ENCODE data around the gene AGAP3. TPM values are rescaled to one million over a fixed set of nuclear protein-coding genes. Genes with fewer than 3 reads are reported as not detected.

Gene AGAP3
- total and polyA plus RNA-seq, 5 donors from 2014 or later: 1.9 to 24.7 (median 3.0) TPM

DNA sequence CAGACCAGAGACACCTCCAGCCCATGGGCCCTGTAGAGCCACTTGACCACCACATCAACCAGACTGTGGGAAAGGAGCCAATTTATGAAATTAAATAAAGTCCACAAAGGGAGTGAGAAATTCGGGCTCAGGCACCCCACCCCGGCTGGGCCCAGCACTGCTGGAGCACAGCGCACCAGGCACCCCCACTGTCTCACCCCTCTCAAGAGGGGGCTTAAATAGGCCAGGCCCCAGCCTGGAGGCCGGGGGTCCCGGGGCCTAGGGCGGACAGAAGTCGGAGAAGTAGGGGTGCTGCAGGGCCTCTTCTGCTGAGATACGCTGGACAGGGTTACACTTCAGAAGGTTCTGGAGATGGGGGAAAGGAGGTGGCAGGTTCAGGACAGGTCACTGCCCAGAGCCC lies 32.5 kb upstream of the AGAP3 start:
- peaks cover 0 to 39% (median 11%) of the 10 kb centered on the region in 4 donors for H3K4me1 Mint-ChIP-seq
- no peaks in the 10 kb centered on the region for H3K27me3 Mint-ChIP-seq
- peaks cover 0 to 1% (median 0%) of the 10 kb centered on the region in 7 donors for H3K9me3 Mint-ChIP-seq
- Histone ChIP-seq H3K36me3 (ENCODE audit: control insufficient read depth, insufficient read depth, low read length) (no peaks in the 10 kb centered on the region), H3K27ac (ENCODE audit: insufficient read depth, low read length, poor library complexity, severe bottlenecking) (no peak overlapping the region), H3K27me3 (ENCODE audit: control insufficient read depth, insufficient read depth, low read length) (no peaks in the 10 kb centered on the region), H3K4me1 (ENCODE audit: control insufficient read depth, insufficient read depth, low read length, poor library complexity, severe bottlenecking) (peaks cover 28% of the 10 kb centered on the region), H3K9me3 (ENCODE audit: control insufficient read depth in 2 of 2, low read length in 2 of 2) (no peaks in the 10 kb centered on the region), H3K4me3 (ENCODE audit: low read depth, low read length) (no peak overlapping the region)
- H3K27ac Mint-ChIP-seq: no peak overlapping the region
- H3K36me3 Mint-ChIP-seq: peaks cover 12% of the 10 kb centered on the region
- H3K4me3 Mint-ChIP-seq: peak overlapping the region in 1 of 4 donors; percentile 56
- DNase-seq: no peak
- no peak for ATAC-seq (ENCODE audit: low read depth in 2 of 2)

DNA sequence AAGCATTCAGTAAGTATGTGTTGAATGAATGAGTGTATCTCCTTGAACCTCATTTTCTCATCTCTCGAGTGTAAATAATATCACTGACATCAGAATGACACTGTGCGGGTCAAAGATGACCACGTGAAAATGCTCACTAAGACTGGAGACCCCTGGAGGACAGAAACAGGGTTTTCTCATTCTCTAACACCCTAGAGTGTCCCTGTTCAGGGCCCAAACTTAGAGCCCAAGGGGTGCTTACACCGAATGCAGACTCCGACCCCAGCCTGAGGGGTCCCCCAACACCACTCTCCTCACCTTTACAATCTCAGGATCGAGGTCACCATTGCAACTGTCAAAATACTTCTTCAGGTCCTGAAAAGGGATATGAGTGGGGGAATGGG lies 30.0 kb upstream of the AGAP3 start:
- no peaks in the 10 kb centered on the region for H3K36me3 ChIP-seq (ENCODE audit: control insufficient read depth, insufficient read depth, low read length)
- no peak overlapping the region for H3K27ac ChIP-seq (ENCODE audit: insufficient read depth, low read length, poor library complexity, severe bottlenecking)
- no peaks in the 10 kb centered on the region for H3K27me3 ChIP-seq (ENCODE audit: control insufficient read depth, insufficient read depth, low read length)
- DNase-seq: no peak
- ATAC-seq (ENCODE audit: low read depth in 2 of 2): no peak
- H3K9me3 ChIP-seq (ENCODE audit: control insufficient read depth in 2 of 2, low read length in 2 of 2): no peaks in the 10 kb centered on the region
- Mint-ChIP-seq H3K4me3 (peak overlapping the region; percentile 55 to 97 (median 91)), H3K4me1 (peaks cover 0 to 57% (median 12%) of the 10 kb centered on the region in 4 donors), H3K27ac (no peak overlapping the region), H3K27me3 (no peaks in the 10 kb centered on the region), H3K9me3 (peaks cover 0 to 1% (median 0%) of the 10 kb centered on the region in 7 donors), H3K36me3 (peaks cover 12% of the 10 kb centered on the region)
- H3K4me1 ChIP-seq (ENCODE audit: control insufficient read depth, insufficient read depth, low read length, poor library complexity, severe bottlenecking): peaks cover 44% of the 10 kb centered on the region
- H3K4me3 ChIP-seq (ENCODE audit: low read depth, low read length): no peak overlapping the region

DNA sequence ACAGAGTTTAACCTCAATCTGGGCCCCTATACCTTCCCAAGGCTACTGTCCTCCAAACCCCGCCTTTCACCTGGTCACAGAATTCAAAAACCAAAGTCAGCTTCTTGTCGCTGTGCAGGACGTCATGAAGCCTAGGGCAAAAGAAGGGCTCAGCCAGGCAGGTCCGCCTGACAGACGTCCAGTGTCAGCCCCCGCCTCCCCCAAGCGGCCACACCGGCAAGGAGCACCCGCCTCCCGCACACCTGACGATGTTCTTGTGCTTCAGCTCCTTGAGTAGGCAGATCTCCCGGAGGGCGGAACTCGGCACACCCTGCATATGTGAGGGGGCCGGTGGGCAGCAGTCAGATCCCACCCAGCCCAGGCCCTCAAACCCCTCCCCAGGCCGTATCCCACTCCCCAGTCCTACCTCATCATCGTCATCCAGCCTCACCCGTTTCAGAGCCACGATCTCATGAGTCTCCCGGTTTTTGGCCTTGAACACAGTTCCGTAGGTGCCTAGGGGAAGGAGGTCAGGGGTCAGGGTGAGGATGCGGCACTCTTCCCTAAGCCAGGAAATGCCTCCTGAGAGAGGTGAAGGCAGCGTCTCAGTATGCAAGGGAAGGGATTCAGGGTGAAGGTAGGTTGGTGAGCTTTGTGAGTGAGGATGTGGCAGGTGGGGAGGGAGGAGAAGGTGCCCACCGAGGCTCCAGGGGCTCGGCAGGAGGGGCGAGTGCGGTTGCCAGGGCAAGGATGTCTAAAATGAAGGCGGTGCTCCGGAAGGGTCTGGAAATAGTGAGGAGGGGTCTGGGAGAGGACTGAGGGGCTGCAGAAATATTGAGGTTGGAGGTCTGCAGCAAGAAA lies 29.4 kb upstream of the AGAP3 start:
- Histone ChIP-seq H3K27ac (ENCODE audit: insufficient read depth, low read length, poor library complexity, severe bottlenecking) (no peak overlapping the region), H3K36me3 (ENCODE audit: control insufficient read depth, insufficient read depth, low read length) (no peaks in the 10 kb centered on the region), H3K4me3 (ENCODE audit: low read depth, low read length) (peak overlapping the region; percentile 92), H3K9me3 (ENCODE audit: control insufficient read depth in 2 of 2, low read length in 2 of 2) (no peaks in the 10 kb centered on the region), H3K27me3 (ENCODE audit: control insufficient read depth, insufficient read depth, low read length) (no peaks in the 10 kb centered on the region), H3K4me1 (ENCODE audit: control insufficient read depth, insufficient read depth, low read length, poor library complexity, severe bottlenecking) (peaks cover 46% of the 10 kb centered on the region)
- H3K4me1 Mint-ChIP-seq: peaks cover 0 to 63% (median 15%) of the 10 kb centered on the region in 4 donors
- peaks cover 0 to 1% (median 0%) of the 10 kb centered on the region in 7 donors for H3K9me3 Mint-ChIP-seq
- H3K27ac Mint-ChIP-seq: peak overlapping the region in 1 of 3 donors; percentile 36
- H3K4me3 Mint-ChIP-seq: peak overlapping the region; percentile 89 to 97 (median 95)
- DNase-seq (no peak), ATAC-seq (ENCODE audit: low read depth in 2 of 2) (no peak)
- H3K36me3 Mint-ChIP-seq: peaks cover 12% of the 10 kb centered on the region
- H3K27me3 Mint-ChIP-seq: no peaks in the 10 kb centered on the region

DNA sequence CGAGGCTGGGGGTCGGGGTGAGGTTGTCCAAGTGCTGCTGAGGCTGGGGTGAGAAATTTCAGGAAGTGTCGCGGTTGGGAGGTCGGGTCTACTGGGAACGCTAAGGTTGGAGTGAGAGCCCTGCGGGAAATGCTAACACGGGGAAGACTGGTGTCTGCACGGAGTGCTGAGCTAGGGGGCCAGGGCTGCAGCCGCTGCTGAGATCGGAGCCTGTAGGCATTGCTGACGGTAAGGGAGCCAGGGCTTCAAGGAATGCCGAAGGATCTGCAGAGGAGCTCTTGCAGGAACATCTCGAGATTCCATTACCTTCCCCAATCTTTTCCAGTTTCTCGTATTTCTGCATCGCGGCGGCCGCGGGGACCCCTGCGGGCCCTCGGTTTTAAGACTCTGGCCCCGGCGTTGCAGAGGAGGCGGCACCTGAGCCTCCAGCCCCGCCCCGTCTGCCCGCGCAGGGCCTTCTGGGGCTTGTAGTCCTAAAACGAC lies 28.7 kb upstream of the AGAP3 start, which contains the start of gene CDK5:
TSS of gene CDK5 (minus strand) at position 392 of the 483 bp plus-strand sequence. CDS start at position 343, 49 bp downstream.
- Mint-ChIP-seq H3K9me3 (peaks cover 0 to 1% (median 0%) of the 10 kb centered on the region in 7 donors), H3K4me3 (peak within 1 kb of the TSS; percentile 89 to 97 (median 95)), H3K36me3 (peaks cover 10% of the 10 kb centered on the region), H3K27me3 (no peaks in the 10 kb centered on the region), H3K4me1 (peaks cover 0 to 63% (median 15%) of the 10 kb centered on the region in 4 donors), H3K27ac (peak within 1 kb of the TSS; percentile 93 to 97 (median 96))
- peaks cover 46% of the 10 kb centered on the region for H3K4me1 ChIP-seq (ENCODE audit: control insufficient read depth, insufficient read depth, low read length, poor library complexity, severe bottlenecking)
- H3K27me3 ChIP-seq (ENCODE audit: control insufficient read depth, insufficient read depth, low read length): no peaks in the 10 kb centered on the region
- DNase-seq (no peak), ATAC-seq (ENCODE audit: low read depth in 2 of 2) (no peak)
- H3K27ac ChIP-seq (ENCODE audit: insufficient read depth, low read length, poor library complexity, severe bottlenecking): peak within 1 kb of the TSS; percentile 88
- H3K4me3 ChIP-seq (ENCODE audit: low read depth, low read length): peak within 1 kb of the TSS; percentile 92
- H3K36me3 ChIP-seq (ENCODE audit: control insufficient read depth, insufficient read depth, low read length): no peaks in the 10 kb centered on the region
- H3K9me3 ChIP-seq (ENCODE audit: control insufficient read depth in 2 of 2, low read length in 2 of 2): no peaks in the 10 kb centered on the region

DNA sequence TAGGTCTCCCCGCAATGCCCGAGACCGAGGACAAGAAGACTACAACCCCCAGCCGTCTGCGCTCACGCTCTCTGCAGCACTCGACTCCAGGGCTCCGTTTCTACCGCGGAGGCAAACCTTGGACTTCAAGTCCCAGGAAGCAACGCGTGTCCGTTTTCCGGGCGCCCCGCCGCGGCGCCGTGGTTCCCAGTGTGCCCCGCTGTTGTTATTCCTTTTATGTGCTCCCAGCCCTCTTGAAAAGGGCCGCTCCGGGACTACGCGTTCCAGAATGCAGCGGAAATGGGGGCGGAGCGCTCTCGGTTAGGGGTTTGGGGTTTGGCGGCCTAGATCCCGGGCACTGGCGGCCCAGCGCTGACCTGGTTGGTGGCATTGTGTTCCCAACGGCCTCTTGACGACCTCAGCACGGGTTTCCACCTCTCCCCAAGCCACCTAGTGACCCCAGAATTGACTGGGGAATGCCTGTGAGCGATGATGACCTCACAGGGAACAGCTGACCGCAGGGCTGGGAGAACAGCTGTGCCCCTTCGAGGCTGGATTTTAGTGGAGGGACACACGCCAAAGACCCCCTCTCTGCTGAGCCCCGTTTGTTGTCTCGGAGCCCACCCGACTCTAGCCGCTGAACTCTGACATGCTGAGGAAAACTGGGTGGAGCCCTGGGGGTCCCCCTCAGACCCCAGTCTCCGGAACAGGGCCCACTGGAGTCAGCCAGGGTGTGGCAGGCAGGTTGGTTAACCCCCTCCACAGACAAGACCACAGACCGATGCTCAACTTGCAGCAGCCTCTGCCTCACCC lies 28.1 kb upstream of the AGAP3 start:
- H3K27ac Mint-ChIP-seq: peak overlapping the region; percentile 93 to 97 (median 96)
- no peaks in the 10 kb centered on the region for H3K27me3 Mint-ChIP-seq
- peak overlapping the region; percentile 89 to 97 (median 95) for H3K4me3 Mint-ChIP-seq
- peaks cover 42% of the 10 kb centered on the region for H3K4me1 ChIP-seq (ENCODE audit: control insufficient read depth, insufficient read depth, low read length, poor library complexity, severe bottlenecking)
- peak overlapping the region; percentile 88 for H3K27ac ChIP-seq (ENCODE audit: insufficient read depth, low read length, poor library complexity, severe bottlenecking)
- peaks cover 0 to 1% (median 0%) of the 10 kb centered on the region in 7 donors for H3K9me3 Mint-ChIP-seq
- ATAC-seq (ENCODE audit: low read depth in 2 of 2) (peak; percentile 96 to 97), DNase-seq (peak; percentile 97 to 100 (median 98))
- no peaks in the 10 kb centered on the region for H3K9me3 ChIP-seq (ENCODE audit: control insufficient read depth in 2 of 2, low read length in 2 of 2)
- H3K36me3 ChIP-seq (ENCODE audit: control insufficient read depth, insufficient read depth, low read length): no peaks in the 10 kb centered on the region
- H3K4me1 Mint-ChIP-seq: peaks cover 0 to 56% (median 13%) of the 10 kb centered on the region in 4 donors
- H3K4me3 ChIP-seq (ENCODE audit: low read depth, low read length): peak overlapping the region; percentile 86
- H3K36me3 Mint-ChIP-seq: peaks cover 6% of the 10 kb centered on the region
- no peaks in the 10 kb centered on the region for H3K27me3 ChIP-seq (ENCODE audit: control insufficient read depth, insufficient read depth, low read length)

DNA sequence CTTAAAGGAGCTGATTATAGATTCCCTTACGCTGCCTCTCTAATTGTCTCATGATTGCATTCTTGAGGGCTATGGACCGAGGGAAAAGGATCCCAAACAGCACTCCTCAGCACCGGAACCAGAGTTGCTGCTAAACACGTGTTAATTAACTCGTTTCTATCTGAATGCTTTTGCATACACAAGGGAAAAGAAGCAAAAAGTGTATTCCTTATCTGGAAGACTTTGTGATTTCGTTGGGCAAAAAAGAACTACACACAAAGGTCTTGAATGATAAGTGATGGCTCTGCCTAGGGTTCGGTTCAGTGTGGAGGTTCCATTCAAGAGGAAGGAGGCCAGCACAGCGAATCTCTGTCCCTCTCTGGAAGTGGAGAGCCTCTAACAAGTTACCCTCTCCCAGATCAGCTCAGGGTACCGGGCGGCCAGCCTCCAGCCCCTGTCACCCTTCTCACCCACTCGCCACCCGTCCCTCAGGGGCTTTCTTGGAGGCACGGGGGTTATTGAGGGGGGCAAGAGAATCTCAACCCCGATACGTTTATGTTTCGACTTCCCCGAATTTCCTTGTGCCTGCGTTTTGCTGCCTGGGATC lies 27.4 kb upstream of the AGAP3 start:
- Mint-ChIP-seq H3K4me3 (peak overlapping the region; percentile 89 to 97 (median 95)), H3K9me3 (peaks cover 0 to 1% (median 0%) of the 10 kb centered on the region in 7 donors), H3K4me1 (peaks cover 0 to 52% (median 13%) of the 10 kb centered on the region in 4 donors), H3K27ac (peak overlapping the region; percentile 93 to 97 (median 96)), H3K36me3 (peaks cover 6% of the 10 kb centered on the region), H3K27me3 (no peaks in the 10 kb centered on the region)
- no peak for ATAC-seq (ENCODE audit: low read depth in 2 of 2)
- Histone ChIP-seq H3K27ac (ENCODE audit: insufficient read depth, low read length, poor library complexity, severe bottlenecking) (peak overlapping the region; percentile 88), H3K4me1 (ENCODE audit: control insufficient read depth, insufficient read depth, low read length, poor library complexity, severe bottlenecking) (peaks cover 41% of the 10 kb centered on the region), H3K27me3 (ENCODE audit: control insufficient read depth, insufficient read depth, low read length) (no peaks in the 10 kb centered on the region), H3K36me3 (ENCODE audit: control insufficient read depth, insufficient read depth, low read length) (no peaks in the 10 kb centered on the region), H3K4me3 (ENCODE audit: low read depth, low read length) (peak overlapping the region; percentile 86), H3K9me3 (ENCODE audit: control insufficient read depth in 2 of 2, low read length in 2 of 2) (no peaks in the 10 kb centered on the region)
- peak in 2 of 3 donors; percentile 26 to 43 for DNase-seq
